K562 (cell line): ENCODE results near the gene CALD1.

Experiments
- GTF2F1 ChIP-seq: IDR thresholded peaks from 2 replicates; pipeline ENCODE4 v1.6.1; 2011; ENCODE audit warnings: low read depth, low read length, improper control_type of control experiment
- MAFK ChIP-seq: IDR thresholded peaks from 2 replicates; pipeline ENCODE4 v1.6.1; 2011; ENCODE audit warnings: low read length, improper control_type of control experiment
- TF ChIP-seq, protein P1 (sequence below): fragments of 250-450 bp; sonication (Bioruptor Pico); IDR thresholded peaks from 2 replicates; pipeline ENCODE4 v1.4.0; 2020; ENCODE audit warnings: mild to moderate bottlenecking, moderate library complexity
- TF ChIP-seq, protein P2 (sequence below): sonication (generic); formaldehyde crosslinking; IDR thresholded peaks from 2 replicates; pipeline ENCODE4 v1.8.0; 2022; ENCODE audit warnings: missing genetic modification reagents, mild to moderate bottlenecking, borderline replicate concordance

DNA sequence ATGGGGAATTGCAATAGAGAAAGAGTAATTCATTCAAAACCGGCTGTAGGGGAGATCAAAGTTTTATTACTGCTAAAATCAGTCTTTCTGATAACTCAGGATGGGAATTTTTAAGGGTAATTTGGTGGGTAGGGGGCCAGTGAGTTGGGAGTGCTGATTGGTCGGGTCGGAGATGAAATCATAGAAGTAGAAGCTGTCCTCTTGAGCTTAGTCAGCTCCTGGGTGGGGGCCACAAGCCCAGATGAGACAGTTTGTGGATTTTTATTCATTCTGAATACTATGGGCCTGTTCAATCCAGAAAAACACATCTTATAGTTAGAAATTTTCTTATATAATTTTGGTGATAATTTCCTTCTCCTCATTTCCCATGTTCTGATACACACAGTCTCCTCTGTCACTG is 25.4 kb downstream of the CALD1 start:
- no peak for TF ChIP-seq MAFK
- no peak for TF ChIP-seq GTF2F1
- TF ChIP-seq, protein P1, sequence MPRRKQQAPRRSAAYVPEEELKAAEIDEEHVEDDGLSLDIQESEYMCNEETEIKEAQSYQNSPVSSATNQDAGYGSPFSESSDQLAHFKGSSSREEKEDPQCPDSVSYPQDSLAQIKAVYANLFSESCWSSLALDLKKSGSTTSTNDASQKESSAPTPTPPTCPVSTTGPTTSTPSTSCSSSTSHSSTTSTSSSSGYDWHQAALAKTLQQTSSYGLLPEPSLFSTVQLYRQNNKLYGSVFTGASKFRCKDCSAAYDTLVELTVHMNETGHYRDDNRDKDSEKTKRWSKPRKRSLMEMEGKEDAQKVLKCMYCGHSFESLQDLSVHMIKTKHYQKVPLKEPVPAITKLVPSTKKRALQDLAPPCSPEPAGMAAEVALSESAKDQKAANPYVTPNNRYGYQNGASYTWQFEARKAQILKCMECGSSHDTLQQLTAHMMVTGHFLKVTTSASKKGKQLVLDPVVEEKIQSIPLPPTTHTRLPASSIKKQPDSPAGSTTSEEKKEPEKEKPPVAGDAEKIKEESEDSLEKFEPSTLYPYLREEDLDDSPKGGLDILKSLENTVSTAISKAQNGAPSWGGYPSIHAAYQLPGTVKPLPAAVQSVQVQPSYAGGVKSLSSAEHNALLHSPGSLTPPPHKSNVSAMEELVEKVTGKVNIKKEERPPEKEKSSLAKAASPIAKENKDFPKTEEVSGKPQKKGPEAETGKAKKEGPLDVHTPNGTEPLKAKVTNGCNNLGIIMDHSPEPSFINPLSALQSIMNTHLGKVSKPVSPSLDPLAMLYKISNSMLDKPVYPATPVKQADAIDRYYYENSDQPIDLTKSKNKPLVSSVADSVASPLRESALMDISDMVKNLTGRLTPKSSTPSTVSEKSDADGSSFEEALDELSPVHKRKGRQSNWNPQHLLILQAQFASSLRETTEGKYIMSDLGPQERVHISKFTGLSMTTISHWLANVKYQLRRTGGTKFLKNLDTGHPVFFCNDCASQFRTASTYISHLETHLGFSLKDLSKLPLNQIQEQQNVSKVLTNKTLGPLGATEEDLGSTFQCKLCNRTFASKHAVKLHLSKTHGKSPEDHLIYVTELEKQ (CRISPR knock-in tag) = no peak
- TF ChIP-seq, protein P2, sequence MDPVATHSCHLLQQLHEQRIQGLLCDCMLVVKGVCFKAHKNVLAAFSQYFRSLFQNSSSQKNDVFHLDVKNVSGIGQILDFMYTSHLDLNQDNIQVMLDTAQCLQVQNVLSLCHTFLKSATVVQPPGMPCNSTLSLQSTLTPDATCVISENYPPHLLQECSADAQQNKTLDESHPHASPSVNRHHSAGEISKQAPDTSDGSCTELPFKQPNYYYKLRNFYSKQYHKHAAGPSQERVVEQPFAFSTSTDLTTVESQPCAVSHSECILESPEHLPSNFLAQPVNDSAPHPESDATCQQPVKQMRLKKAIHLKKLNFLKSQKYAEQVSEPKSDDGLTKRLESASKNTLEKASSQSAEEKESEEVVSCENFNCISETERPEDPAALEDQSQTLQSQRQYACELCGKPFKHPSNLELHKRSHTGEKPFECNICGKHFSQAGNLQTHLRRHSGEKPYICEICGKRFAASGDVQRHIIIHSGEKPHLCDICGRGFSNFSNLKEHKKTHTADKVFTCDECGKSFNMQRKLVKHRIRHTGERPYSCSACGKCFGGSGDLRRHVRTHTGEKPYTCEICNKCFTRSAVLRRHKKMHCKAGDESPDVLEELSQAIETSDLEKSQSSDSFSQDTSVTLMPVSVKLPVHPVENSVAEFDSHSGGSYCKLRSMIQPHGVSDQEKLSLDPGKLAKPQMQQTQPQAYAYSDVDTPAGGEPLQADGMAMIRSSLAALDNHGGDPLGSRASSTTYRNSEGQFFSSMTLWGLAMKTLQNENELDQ = no peak
